GM12878 (cell line): ENCODE measurements around the gene ARHGAP30.

Experiments used
- CEBPB ChIP-seq, 2 experiments: fragments of 150-350 bp in 1 of 2; IDR thresholded peaks; 2 replicates each; pipeline ENCODE4 v1.6.1; 2012 to 2014; ENCODE audit warnings: low read depth in 2 of 2, low read length in 2 of 2, borderline replicate concordance in 1 of 2, inconsistent platforms in 1 of 2
- EED ChIP-seq: sonication (generic); IDR thresholded peaks from 2 replicates; pipeline ENCODE4 v1.6.1; 2016; ENCODE audit warnings: antibody characterized with exemption, low read depth
- GATAD2B ChIP-seq: fragments of 450-650 bp; conservative IDR thresholded peaks from 2 replicates; pipeline ENCODE4 v1.6.1; 2017; ENCODE audit warnings: low read depth, mild to moderate bottlenecking, moderate library complexity
- KDM1A ChIP-seq: fragments of 200-600 bp; sonication (generic); IDR thresholded peaks from 2 replicates; pipeline ENCODE4 v1.6.1; 2016; ENCODE audit warnings: borderline replicate concordance
- RAD51 ChIP-seq: fragments of 450-650 bp; IDR thresholded peaks from 2 replicates; pipeline ENCODE4 v1.6.1; 2016; ENCODE audit warnings: moderate library complexity, mild to moderate bottlenecking, inconsistent platforms
- SMARCA5 ChIP-seq: fragments of 450-650 bp; IDR thresholded peaks from 2 replicates; pipeline ENCODE4 v1.6.1; 2017; ENCODE audit warnings: mild to moderate bottlenecking
- USF2 ChIP-seq: IDR thresholded peaks from 2 replicates; pipeline ENCODE4 v1.6.1; 2011; ENCODE audit warnings: low read depth, low read length, improper control_type of control experiment, borderline replicate concordance
- TF ChIP-seq, protein P1 (sequence below), 3 experiments: IDR thresholded peaks in 2 of 3; conservative IDR thresholded peaks in 1 of 3; 2 replicates each; pipeline ENCODE4 v1.5.1; 2011; ENCODE audit warnings: low read depth in 3 of 3, low read length in 3 of 3, mild to moderate bottlenecking in 3 of 3, control low read depth in 2 of 3, moderate library complexity in 2 of 3, inconsistent platforms in 1 of 3, mixed read lengths in 1 of 3; ENCODE audit not compliant: control insufficient read depth in 2 of 3, insufficient read depth in 1 of 3; ENCODE audit errors: extremely low read depth in 1 of 3
- TF ChIP-seq, protein P2 (sequence below): IDR thresholded peaks from 2 replicates; pipeline ENCODE4 v1.6.1; 2012; ENCODE audit warnings: low read depth, low read length, improper control_type of control experiment

GRCh38 chr1:161044535-161044907, 25.2 kb downstream of the ARHGAP30 start:
- TF ChIP-seq, protein P1, sequence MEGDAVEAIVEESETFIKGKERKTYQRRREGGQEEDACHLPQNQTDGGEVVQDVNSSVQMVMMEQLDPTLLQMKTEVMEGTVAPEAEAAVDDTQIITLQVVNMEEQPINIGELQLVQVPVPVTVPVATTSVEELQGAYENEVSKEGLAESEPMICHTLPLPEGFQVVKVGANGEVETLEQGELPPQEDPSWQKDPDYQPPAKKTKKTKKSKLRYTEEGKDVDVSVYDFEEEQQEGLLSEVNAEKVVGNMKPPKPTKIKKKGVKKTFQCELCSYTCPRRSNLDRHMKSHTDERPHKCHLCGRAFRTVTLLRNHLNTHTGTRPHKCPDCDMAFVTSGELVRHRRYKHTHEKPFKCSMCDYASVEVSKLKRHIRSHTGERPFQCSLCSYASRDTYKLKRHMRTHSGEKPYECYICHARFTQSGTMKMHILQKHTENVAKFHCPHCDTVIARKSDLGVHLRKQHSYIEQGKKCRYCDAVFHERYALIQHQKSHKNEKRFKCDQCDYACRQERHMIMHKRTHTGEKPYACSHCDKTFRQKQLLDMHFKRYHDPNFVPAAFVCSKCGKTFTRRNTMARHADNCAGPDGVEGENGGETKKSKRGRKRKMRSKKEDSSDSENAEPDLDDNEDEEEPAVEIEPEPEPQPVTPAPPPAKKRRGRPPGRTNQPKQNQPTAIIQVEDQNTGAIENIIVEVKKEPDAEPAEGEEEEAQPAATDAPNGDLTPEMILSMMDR (IDR thresholded peaks at IDR 0.05 in 2 of 3, conservative IDR thresholded peaks at IDR 0.05 in 1 of 3; ENCODE audit: control insufficient read depth in 2 of 3, extremely low read depth in 1 of 3, insufficient read depth in 1 of 3, low read depth in 3 of 3, low read length in 3 of 3): no peak
- no peak for TF ChIP-seq USF2
- no peak for TF ChIP-seq SMARCA5
- no peak for TF ChIP-seq RAD51
- TF ChIP-seq GATAD2B: no peak
- TF ChIP-seq EED: no peak
- TF ChIP-seq CEBPB (IDR thresholded peaks at IDR 0.05; ENCODE audit: borderline replicate concordance in 1 of 2, low read depth in 2 of 2, low read length in 2 of 2): no peak
- TF ChIP-seq, protein P2, sequence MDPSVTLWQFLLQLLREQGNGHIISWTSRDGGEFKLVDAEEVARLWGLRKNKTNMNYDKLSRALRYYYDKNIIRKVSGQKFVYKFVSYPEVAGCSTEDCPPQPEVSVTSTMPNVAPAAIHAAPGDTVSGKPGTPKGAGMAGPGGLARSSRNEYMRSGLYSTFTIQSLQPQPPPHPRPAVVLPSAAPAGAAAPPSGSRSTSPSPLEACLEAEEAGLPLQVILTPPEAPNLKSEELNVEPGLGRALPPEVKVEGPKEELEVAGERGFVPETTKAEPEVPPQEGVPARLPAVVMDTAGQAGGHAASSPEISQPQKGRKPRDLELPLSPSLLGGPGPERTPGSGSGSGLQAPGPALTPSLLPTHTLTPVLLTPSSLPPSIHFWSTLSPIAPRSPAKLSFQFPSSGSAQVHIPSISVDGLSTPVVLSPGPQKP: no peak
- TF ChIP-seq KDM1A: no peak
